Measurements from ENCODE around the gene DYNLRB1.
"Not testable (repeated sequence)": the region's sequence is repeated elsewhere in the genome, so short reads cannot be mapped to it uniquely, and the experiment has no call there.

The DYNLRB1 gene

DNA sequence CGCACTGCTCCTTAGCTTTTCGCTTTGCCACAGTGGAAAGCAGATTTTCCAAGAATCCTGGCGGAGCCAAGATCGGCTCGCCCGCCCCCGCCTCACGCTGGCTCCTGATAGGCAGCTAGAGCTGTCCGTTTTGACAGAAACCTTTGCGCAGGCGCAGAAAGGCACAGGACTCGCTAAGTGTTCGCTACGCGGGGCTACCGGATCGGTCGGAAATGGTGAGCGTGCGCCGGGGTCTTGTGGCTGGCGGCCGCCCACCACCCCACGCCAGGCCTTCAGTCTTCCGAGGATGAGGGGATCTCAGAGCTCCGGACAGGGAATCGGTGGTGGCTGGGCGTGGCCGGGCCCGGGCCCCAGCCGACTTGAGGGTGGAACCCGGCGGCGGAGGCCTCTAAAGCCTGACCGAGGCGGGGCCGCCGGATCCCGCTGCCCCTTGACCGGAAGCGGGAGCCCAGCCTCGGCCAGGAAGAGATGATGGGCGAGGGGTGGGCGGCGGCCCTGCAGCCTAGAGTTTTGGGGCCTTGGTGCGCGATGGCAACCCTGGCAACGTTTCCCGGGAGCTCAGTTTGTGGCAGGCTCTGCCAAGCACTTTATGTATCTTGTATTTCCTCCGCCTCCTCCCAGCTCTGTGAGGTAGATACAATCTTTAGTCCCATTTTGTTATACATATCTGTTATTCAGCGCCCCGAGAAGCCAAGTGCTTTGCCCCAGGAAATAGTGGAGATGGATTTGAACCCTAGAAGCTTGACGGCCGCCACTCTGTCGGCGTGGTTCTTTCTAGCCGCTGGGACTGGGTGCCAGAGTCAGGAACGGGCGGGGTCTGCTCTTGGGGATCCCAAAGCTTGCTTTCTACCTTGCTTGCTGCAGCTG lies at the start of gene DYNLRB1:
TSS of gene DYNLRB1 (plus strand) at position 176 of the 867 bp plus-strand sequence. CDS start at position 213, 37 bp downstream.
- peak within 1 kb of the TSS; percentile 99 for H3K4me3 ChIP-seq (ENCODE audit: low read length)
- H3K9ac ChIP-seq (ENCODE audit: low read depth, low read length) = peak within 1 kb of the TSS; percentile 88
- H3K27me3 ChIP-seq (ENCODE audit: insufficient read depth, low read length) = no peaks in the 10 kb centered on the region
- no peaks in the 10 kb centered on the region for H3K9me3 ChIP-seq (ENCODE audit: insufficient read depth, low read depth, low read length)
- no peaks in the 10 kb centered on the region for H3K4me1 ChIP-seq (ENCODE audit: insufficient read depth, low read length)
- H3K36me3 ChIP-seq (ENCODE audit: insufficient read depth, low read depth, low read length) = peaks cover 13% of the 10 kb centered on the region; the same call in 1 of the 2 replicates
- peak within 1 kb of the TSS; percentile 82 for H3K27ac ChIP-seq (ENCODE audit: low read length)

DNA sequence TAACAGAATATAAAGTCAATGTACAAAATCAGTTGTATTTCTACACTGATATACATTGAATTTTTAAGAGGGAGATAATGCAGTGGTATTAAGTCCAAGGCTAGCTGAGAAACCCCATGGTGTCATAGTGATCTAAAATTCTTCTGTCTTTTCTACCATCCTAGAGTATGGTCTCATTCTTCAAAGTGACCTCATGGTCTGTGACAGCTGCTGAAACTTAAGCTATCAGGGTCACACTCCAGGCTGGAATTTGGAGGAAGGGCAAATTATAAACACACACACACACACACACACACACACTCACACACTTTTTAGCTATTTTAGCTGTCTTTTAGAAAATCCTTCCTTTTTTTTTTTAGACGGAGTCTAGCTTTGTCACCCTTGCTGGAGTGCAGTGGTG lies 47.3 kb upstream of the DYNLRB1 start:
- Histone ChIP-seq H3K9me3 (ENCODE audit: insufficient read depth, low read depth, low read length) (no peaks in the 10 kb centered on the region), H3K9ac (ENCODE audit: low read depth, low read length) (no peak overlapping the region), H3K36me3 (ENCODE audit: insufficient read depth, low read depth, low read length) (peaks cover 50% of the 10 kb centered on the region), H3K27me3 (ENCODE audit: insufficient read depth, low read length) (no peaks in the 10 kb centered on the region), H3K4me1 (ENCODE audit: insufficient read depth, low read length) (no peaks in the 10 kb centered on the region), H3K27ac (ENCODE audit: low read length) (no peak overlapping the region), H3K4me3 (ENCODE audit: low read length) (no peak overlapping the region)

GRCh38 chr20:34472246-34472925 lies 43.8 kb upstream of the DYNLRB1 start:
- Histone ChIP-seq H3K27ac (ENCODE audit: low read length) (no peak overlapping the region), H3K4me1 (ENCODE audit: insufficient read depth, low read length) (no peaks in the 10 kb centered on the region), H3K9me3 (ENCODE audit: insufficient read depth, low read depth, low read length) (no peaks in the 10 kb centered on the region), H3K36me3 (ENCODE audit: insufficient read depth, low read depth, low read length) (peaks cover 54% of the 10 kb centered on the region), H3K27me3 (ENCODE audit: insufficient read depth, low read length) (no peaks in the 10 kb centered on the region), H3K4me3 (ENCODE audit: low read length) (no peak overlapping the region), H3K9ac (ENCODE audit: low read depth, low read length) (no peak overlapping the region)

DNA sequence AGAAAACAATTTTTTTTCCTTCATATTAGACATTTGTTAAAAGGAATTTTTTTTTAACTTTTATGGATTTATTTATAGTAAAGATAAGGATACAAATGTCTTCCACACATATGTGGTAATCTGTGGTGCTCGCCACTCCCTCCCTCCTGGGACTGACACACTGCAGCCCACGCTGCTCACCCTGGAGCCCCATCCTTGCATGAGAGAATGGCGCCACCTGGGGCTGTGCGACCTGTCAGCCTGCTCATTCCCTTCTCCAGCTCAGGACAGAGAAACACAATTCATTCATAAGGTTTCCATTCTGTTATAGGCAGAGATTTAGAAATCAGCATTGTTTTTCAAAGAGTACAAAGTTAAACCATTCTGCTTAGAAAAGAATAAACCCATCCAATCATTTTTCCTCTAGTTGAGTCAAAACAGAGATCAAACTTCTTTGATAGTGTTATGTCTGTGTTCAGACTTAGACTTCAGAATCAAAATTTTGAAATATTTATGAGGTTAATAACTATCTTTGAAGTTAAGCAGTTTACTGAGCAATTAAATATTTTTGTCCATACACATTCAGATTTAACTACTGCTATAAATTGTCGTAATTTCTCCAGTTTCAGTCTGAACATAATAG lies 42.8 kb upstream of the DYNLRB1 start:
- no peaks in the 10 kb centered on the region for H3K27me3 ChIP-seq (ENCODE audit: insufficient read depth, low read length)
- H3K4me1 ChIP-seq (ENCODE audit: insufficient read depth, low read length) = no peaks in the 10 kb centered on the region
- H3K27ac ChIP-seq (ENCODE audit: low read length) = no peak overlapping the region
- no peak overlapping the region for H3K9ac ChIP-seq (ENCODE audit: low read depth, low read length)
- H3K9me3 ChIP-seq (ENCODE audit: insufficient read depth, low read depth, low read length) = no peaks in the 10 kb centered on the region
- H3K4me3 ChIP-seq (ENCODE audit: low read length) = no peak overlapping the region
- peaks cover 63% of the 10 kb centered on the region for H3K36me3 ChIP-seq (ENCODE audit: insufficient read depth, low read depth, low read length)

- Histone ChIP-seq H3K9ac (ENCODE audit: low read depth, low read length) (no peak overlapping the region), H3K36me3 (ENCODE audit: insufficient read depth, low read depth, low read length) (peaks cover 71% of the 10 kb centered on the region)
Observed at GRCh38 chr20:34475979-34476736, 40.1 kb upstream of the DYNLRB1 start.

DNA sequence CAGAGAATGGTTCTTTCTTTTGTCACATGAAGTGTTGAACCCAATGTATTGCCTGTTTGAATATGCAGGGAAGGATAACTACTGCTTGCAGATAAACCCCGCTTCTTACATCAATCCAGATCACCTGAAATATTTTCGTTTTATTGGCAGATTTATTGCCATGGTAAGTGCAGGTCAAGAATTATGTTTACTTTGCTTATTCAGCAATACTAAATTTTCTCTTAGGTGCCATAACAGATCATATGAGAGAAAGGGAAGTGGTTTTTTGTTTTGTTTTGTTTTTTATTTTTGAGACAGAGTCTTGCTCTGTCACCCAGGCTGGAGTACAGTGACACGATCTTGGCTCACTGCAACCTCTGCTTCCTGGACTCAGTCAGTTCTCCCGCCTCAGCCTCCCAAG lies 36.6 kb upstream of the DYNLRB1 start:
- Histone ChIP-seq H3K27me3 (ENCODE audit: insufficient read depth, low read length) (no peaks in the 10 kb centered on the region), H3K9ac (ENCODE audit: low read depth, low read length) (no peak overlapping the region), H3K36me3 (ENCODE audit: insufficient read depth, low read depth, low read length) (peaks cover 79% of the 10 kb centered on the region), H3K4me1 (ENCODE audit: insufficient read depth, low read length) (no peaks in the 10 kb centered on the region), H3K27ac (ENCODE audit: low read length) (no peak overlapping the region), H3K9me3 (ENCODE audit: insufficient read depth, low read depth, low read length) (peaks cover 3% of the 10 kb centered on the region; the same call in 1 of the 2 replicates), H3K4me3 (ENCODE audit: low read length) (no peak overlapping the region)

More at GRCh38 chr20:34475979-34476736, 40.1 kb upstream of the DYNLRB1 start:
- Histone ChIP-seq H3K9me3 (ENCODE audit: insufficient read depth, low read depth, low read length) (no peaks in the 10 kb centered on the region), H3K4me3 (ENCODE audit: low read length) (no peak overlapping the region), H3K27me3 (ENCODE audit: insufficient read depth, low read length) (no peaks in the 10 kb centered on the region), H3K27ac (ENCODE audit: low read length) (no peak overlapping the region), H3K4me1 (ENCODE audit: insufficient read depth, low read length) (no peaks in the 10 kb centered on the region)

DNA sequence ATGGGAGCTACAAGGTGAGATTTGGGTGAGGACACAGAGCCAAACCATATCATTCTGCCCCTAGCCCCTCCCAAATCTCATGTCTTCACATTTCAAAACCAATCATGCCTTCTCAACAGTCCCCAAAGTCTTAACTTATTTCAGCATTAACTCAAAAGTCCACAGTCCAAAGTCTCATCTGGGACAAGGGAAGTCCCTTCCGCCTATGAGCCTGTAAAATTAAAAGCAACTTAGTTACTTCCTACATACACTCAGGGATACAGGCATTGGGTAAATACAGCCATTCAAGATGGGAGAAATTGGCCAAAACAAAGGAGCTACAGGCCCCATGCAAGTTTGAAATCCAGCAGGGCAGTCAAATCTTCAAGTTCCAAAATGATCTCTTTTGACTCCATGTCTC lies 34.1 kb upstream of the DYNLRB1 start:
- H3K36me3 ChIP-seq (ENCODE audit: insufficient read depth, low read depth, low read length) = peaks cover 84% of the 10 kb centered on the region
- H3K9me3 ChIP-seq (ENCODE audit: insufficient read depth, low read depth, low read length); H3K27me3 ChIP-seq (ENCODE audit: insufficient read depth, low read length); H3K9ac ChIP-seq (ENCODE audit: low read depth, low read length); H3K4me1 ChIP-seq (ENCODE audit: insufficient read depth, low read length); H3K27ac ChIP-seq (ENCODE audit: low read length); H3K4me3 ChIP-seq (ENCODE audit: low read length): not testable (repeated sequence)

DNA sequence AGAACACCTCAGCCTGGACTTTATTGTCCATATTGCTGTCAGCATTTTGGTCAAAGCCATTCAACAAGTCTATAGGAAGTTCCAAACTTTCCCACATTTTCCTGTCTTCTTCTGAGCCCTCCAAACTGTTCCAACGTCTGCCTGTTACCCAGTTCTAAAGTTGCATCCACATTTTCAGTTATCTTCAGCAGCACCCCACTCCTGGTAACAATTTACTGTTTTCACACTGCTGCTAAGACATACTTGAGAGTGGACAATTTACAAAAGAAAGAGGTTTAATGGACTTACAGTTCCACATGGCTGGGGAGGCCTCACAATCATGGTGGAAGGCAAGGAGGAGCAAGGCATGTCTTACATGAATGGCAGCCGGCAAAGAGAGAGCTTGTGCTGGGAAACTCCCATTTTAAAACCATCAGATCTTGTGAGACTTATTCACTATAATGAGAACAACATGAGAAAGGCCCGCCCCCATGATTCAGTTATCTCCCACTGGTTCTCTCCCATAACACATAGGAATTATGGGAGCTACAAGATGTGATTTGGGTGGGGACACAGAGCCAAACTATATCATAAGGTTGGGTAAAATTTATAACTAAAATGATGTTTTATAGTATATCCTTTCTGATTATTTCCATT lies 32.5 kb upstream of the DYNLRB1 start:
- not testable (repeated sequence) for H3K27ac ChIP-seq (ENCODE audit: low read length); H3K4me3 ChIP-seq (ENCODE audit: low read length); H3K4me1 ChIP-seq (ENCODE audit: insufficient read depth, low read length); H3K27me3 ChIP-seq (ENCODE audit: insufficient read depth, low read length); H3K9ac ChIP-seq (ENCODE audit: low read depth, low read length); H3K9me3 ChIP-seq (ENCODE audit: insufficient read depth, low read depth, low read length)
- peaks cover 87% of the 10 kb centered on the region for H3K36me3 ChIP-seq (ENCODE audit: insufficient read depth, low read depth, low read length)

DNA sequence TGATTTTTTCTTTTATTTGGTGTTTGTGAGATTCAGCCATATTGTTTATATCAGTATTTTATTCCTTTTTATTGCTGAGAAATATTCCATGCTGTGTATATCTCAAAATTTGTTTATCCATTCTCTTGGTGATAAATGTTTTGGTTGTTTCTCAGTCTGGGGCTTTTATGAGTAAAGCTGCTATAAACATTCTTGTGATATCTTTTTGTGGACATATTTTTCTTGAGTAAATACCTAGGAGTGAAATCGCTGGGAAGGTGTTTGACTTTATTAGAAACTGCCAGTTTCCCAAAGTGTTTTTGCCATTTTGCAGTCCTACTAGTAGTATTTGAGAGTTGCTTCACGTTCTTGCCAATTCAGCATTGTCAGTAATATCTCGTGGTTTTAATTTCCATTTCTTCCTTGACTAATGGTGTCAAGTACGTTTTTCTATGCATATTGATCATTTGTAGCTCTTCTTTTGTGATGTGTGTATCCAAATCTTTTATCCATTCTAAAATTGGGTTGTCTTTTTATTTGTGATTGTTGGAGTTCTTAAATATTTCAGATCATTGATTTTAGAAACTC lies 31.1 kb upstream of the DYNLRB1 start:
- Histone ChIP-seq H3K9ac (ENCODE audit: low read depth, low read length) (no peak overlapping the region), H3K9me3 (ENCODE audit: insufficient read depth, low read depth, low read length) (peaks cover 3% of the 10 kb centered on the region; the same call in 1 of the 2 replicates), H3K27me3 (ENCODE audit: insufficient read depth, low read length) (no peaks in the 10 kb centered on the region), H3K4me1 (ENCODE audit: insufficient read depth, low read length) (no peaks in the 10 kb centered on the region), H3K4me3 (ENCODE audit: low read length) (no peak overlapping the region), H3K27ac (ENCODE audit: low read length) (no peak overlapping the region), H3K36me3 (ENCODE audit: insufficient read depth, low read depth, low read length) (peaks cover 85% of the 10 kb centered on the region)

- H3K27ac ChIP-seq (ENCODE audit: low read length) = no peak overlapping the region
- no peak overlapping the region for H3K4me3 ChIP-seq (ENCODE audit: low read length)
- H3K9me3 ChIP-seq (ENCODE audit: insufficient read depth, low read depth, low read length) = no peaks in the 10 kb centered on the region
- peaks cover 85% of the 10 kb centered on the region for H3K36me3 ChIP-seq (ENCODE audit: insufficient read depth, low read depth, low read length)
- H3K27me3 ChIP-seq (ENCODE audit: insufficient read depth, low read length) = no peaks in the 10 kb centered on the region
- no peaks in the 10 kb centered on the region for H3K4me1 ChIP-seq (ENCODE audit: insufficient read depth, low read length)
- H3K9ac ChIP-seq (ENCODE audit: low read depth, low read length) = no peak overlapping the region
Observed at GRCh38 chr20:34491226-34491931, 24.8 kb upstream of the DYNLRB1 start.

Measured in iPS-20b (cell line).